ENCODE results near the gene PKNOX2. TPM values are rescaled to one million over a fixed set of nuclear protein-coding genes. Genes with fewer than 3 reads are reported as not detected.

The PKNOX2 gene
- total and polyA plus RNA-seq, 9 of the 15 experiments (the other 6 are each of a cell fraction or from before 2014, with no cell fraction given) = not detected

- no peak for TF ChIP-seq SFPQ (IDR thresholded peaks at IDR 0.05; ENCODE audit: low read depth, low read length)
- no peak for TF ChIP-seq PURB (CRISPR knock-in tag; IDR thresholded peaks at IDR 0.05; ENCODE audit: low read depth)
- no peak for TF ChIP-seq KDM1A (IDR thresholded peaks at IDR 0.05)
- no peak for TF ChIP-seq E2F5 (CRISPR knock-in tag; IDR thresholded peaks at IDR 0.05)
- TF ChIP-seq ZBTB17 (CRISPR knock-in tag; IDR thresholded peaks at IDR 0.05) = no peak
Measured at GRCh38 chr11:125357551-125357950, 193.0 kb downstream of the PKNOX2 start (continued).

GRCh38 chr11:125358254-125358840 is 193.8 kb downstream of the PKNOX2 start:
- 2% methylated on average over 6 of the region's 6 CpGs for WGBS (ENCODE audit: insufficient coverage, low coverage, missing lambda C conversion rate)
- Histone ChIP-seq H3K27me3 (ENCODE audit: control insufficient read depth in 2 of 2, insufficient read depth in 2 of 2, low read length in 2 of 2) (peaks cover 13 to 52% of the 10 kb centered on the region in 2 experiments; a peak in 4 of 5 replicates), H3K36me3 (ENCODE audit: control insufficient read depth, insufficient read depth, low read length) (no peaks in the 10 kb centered on the region), H3K79me2 (ENCODE audit: control insufficient read depth, insufficient read depth, low read length) (no peaks in the 10 kb centered on the region), H3K4me2 (ENCODE audit: insufficient read depth, low read length) (no peak overlapping the region), H3K27ac (ENCODE audit: extremely low read depth, low read depth, low read length) (no peak overlapping the region), H3K4me3 (no peak overlapping the region), H2AFZ (ENCODE audit: low read depth, low read length) (no peak overlapping the region), H3K9me1 (ENCODE audit: control insufficient read depth, insufficient read depth, low read length) (no peaks in the 10 kb centered on the region), H4K20me1 (replicated peaks; ENCODE audit: control insufficient read depth, insufficient read depth, low read length) (no peaks in the 10 kb centered on the region), H3K9ac (ENCODE audit: insufficient read depth in 1 of 2, low read depth in 2 of 2, low read length in 2 of 2) (no peak overlapping the region), H3K9me3 (replicated peaks; ENCODE audit: control insufficient read depth, insufficient read depth, low read depth, low read length) (no peaks in the 10 kb centered on the region), H3K4me1 (replicated peaks in 1 of 2; ENCODE audit: control insufficient read depth in 2 of 2, insufficient read depth in 2 of 2, low read length in 2 of 2) (no peaks in the 10 kb centered on the region)
- FAIRE-seq = no peak
- POLR2A ChIA-PET = interaction anchor here (0.7 to 1.1 kb wide), 2 partner anchors 8 to 10 kb away, joined by 3 read pairs; no protein-coding TSS in a partner anchor
- CTCF ChIA-PET (ENCODE audit: low intra/inter-chr PET ratio) = no interaction called here
- intact Hi-C loops (cut with micrococcal nuclease) (loop anchor here (10.0 kb wide), 1 partner anchor 46 kb away; no protein-coding TSS in a partner anchor), in situ Hi-C loops (cut with MboI) (no loop called here)
- no peak for DNase-seq (ENCODE audit: extremely low read depth in 1 of 4, low spot score in 3 of 4)
- ATAC-seq = no peak
- no TSS peak for BruUV-seq (replicated peaks)
- TF ChIP-seq NR3C1 (CRISPR knock-in tag; IDR thresholded peaks at IDR 0.05) (no peak), RBM39 (optimal IDR thresholded peaks at IDR 0.05; ENCODE audit: low read depth, low read length) (no peak), STAT5A (IDR thresholded peaks at IDR 0.05; ENCODE audit: borderline replicate concordance, low read length) (no peak), ZNF77 (CRISPR knock-in tag; IDR thresholded peaks at IDR 0.05) (no peak), EP300 (IDR thresholded peaks at IDR 0.05; ENCODE audit: low read length) (no peak), CREB3 (tag; conservative IDR thresholded peaks at IDR 0.05; ENCODE audit: low read depth) (no peak), ZNF253 (CRISPR knock-in tag; conservative IDR thresholded peaks at IDR 0.05) (no peak), PURB (CRISPR knock-in tag; IDR thresholded peaks at IDR 0.05; ENCODE audit: low read depth) (no peak), NFYB (IDR thresholded peaks at IDR 0.05; ENCODE audit: extremely low read depth, insufficient read length) (no peak)
